ENCODE measurements around the gene ADRM1.

The ADRM1 gene

DNA sequence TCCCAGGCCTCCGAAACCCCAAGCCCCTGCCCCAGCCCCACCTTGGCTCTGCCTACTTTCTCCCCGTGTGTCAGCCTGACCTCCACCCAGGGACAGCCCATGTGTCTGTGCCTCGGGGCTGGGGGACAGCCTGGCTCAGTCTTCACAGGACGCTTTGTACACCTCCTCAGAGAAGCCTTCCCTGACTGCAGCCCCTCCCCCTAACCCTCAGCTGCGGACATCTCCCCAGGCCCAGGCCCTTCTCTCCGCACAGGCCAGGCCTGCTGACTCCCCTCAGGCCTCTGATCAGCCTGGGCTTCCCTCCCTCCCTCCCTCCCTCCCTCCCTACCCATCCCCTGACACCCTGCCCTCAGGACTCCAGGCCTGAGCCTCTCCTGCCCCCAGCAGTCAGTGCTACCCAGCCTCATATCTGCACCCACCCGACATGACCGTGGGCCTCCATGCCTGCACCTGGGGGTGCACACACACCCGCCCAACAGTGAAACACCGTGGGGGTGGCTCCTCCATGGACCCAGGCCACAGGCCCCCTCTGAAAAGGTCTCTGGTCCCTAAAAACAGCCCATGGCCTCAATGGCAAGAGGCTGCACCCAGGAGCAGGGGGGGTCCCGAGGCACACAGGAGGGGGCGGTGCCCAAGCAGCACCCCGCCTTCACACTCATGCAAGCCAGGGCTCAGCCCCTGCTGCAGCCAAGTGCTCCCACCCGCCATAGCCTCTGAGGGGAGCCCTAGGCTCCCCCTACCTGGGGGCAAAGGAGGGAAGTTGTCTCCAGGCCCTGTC is 51.4 kb downstream of the ADRM1 start:
- H3K79me2 ChIP-seq (ENCODE audit: low read length) = no peaks in the 10 kb centered on the region
- H4K20me1 ChIP-seq (ENCODE audit: insufficient read depth, low read length) = peaks cover 3% of the 10 kb centered on the region; the same call in 1 of the 2 replicates
- H3K9ac ChIP-seq (ENCODE audit: low read length) = no peak overlapping the region
- H3K9me3 ChIP-seq (ENCODE audit: insufficient read depth, low read length) = no peaks in the 10 kb centered on the region
- H3K36me3 ChIP-seq (replicated peaks; ENCODE audit: low read depth, low read length) = peaks cover 1% of the 10 kb centered on the region
- no peak overlapping the region for H3K4me2 ChIP-seq (ENCODE audit: low read length)
- no peaks in the 10 kb centered on the region for H3K4me1 ChIP-seq (ENCODE audit: low read length)
- no peak overlapping the region for H2AFZ ChIP-seq (ENCODE audit: low read depth, low read length)
- no peak overlapping the region for H3K27ac ChIP-seq (ENCODE audit: low read length)
- TF ChIP-seq EZH2phosphoT487 (IDR thresholded peaks at IDR 0.05; ENCODE audit: low read depth) = no peak
- TF ChIP-seq, protein P1, sequence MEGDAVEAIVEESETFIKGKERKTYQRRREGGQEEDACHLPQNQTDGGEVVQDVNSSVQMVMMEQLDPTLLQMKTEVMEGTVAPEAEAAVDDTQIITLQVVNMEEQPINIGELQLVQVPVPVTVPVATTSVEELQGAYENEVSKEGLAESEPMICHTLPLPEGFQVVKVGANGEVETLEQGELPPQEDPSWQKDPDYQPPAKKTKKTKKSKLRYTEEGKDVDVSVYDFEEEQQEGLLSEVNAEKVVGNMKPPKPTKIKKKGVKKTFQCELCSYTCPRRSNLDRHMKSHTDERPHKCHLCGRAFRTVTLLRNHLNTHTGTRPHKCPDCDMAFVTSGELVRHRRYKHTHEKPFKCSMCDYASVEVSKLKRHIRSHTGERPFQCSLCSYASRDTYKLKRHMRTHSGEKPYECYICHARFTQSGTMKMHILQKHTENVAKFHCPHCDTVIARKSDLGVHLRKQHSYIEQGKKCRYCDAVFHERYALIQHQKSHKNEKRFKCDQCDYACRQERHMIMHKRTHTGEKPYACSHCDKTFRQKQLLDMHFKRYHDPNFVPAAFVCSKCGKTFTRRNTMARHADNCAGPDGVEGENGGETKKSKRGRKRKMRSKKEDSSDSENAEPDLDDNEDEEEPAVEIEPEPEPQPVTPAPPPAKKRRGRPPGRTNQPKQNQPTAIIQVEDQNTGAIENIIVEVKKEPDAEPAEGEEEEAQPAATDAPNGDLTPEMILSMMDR (IDR thresholded peaks at IDR 0.05; ENCODE audit: low read depth, low read length) = no peak
- no peaks in the 10 kb centered on the region for H3K27me3 ChIP-seq (ENCODE audit: low read depth, low read length)
- H3K4me3 ChIP-seq (ENCODE audit: low read length) = no peak overlapping the region

DNA sequence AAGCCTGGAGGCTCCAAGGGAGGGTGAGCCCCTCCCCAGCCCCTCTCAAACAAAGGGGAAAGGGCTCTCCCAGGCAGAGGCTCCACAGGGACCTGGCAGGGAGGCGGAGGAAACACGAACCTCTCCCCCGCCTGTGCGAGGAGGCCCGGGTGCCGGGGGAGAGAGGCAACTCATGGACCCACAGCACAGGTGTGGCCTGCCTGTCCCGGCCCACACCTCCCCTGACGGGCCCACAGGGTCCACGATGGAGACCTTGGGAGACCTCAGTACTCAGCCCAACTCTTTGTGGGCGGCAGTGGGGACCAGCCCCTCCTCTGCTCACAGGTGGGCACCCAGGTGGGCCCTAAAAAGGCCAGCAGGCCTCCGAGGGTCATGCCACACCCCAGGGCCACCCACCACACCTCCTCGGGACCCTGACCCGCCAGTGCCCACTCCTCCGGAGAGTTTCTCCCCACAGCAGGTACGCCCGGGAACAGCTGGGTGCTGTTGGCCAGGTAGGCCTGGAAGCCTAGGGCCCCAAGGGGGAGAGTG is 52.1 kb downstream of the ADRM1 start:
- no peak overlapping the region for H3K4me3 ChIP-seq (ENCODE audit: low read length)
- H3K4me1 ChIP-seq (ENCODE audit: low read length) = no peaks in the 10 kb centered on the region
- no peak overlapping the region for H3K9ac ChIP-seq (ENCODE audit: low read length)
- no peaks in the 10 kb centered on the region for H3K27me3 ChIP-seq (ENCODE audit: low read depth, low read length)
- no peak overlapping the region for H3K4me2 ChIP-seq (ENCODE audit: low read length)
- no peaks in the 10 kb centered on the region for H3K9me3 ChIP-seq (ENCODE audit: insufficient read depth, low read length)
- no peak overlapping the region for H2AFZ ChIP-seq (ENCODE audit: low read depth, low read length)
- TF ChIP-seq EZH2phosphoT487 (IDR thresholded peaks at IDR 0.05; ENCODE audit: low read depth) = no peak
- TF ChIP-seq, protein P1 (IDR thresholded peaks at IDR 0.05; ENCODE audit: low read depth, low read length) = no peak
- H3K36me3 ChIP-seq (replicated peaks; ENCODE audit: low read depth, low read length) = no peaks in the 10 kb centered on the region
- no peak overlapping the region for H3K27ac ChIP-seq (ENCODE audit: low read length)
- H3K79me2 ChIP-seq (ENCODE audit: low read length) = no peaks in the 10 kb centered on the region
- H4K20me1 ChIP-seq (ENCODE audit: insufficient read depth, low read length) = peaks cover 3% of the 10 kb centered on the region; the same call in 1 of the 2 replicates

DNA sequence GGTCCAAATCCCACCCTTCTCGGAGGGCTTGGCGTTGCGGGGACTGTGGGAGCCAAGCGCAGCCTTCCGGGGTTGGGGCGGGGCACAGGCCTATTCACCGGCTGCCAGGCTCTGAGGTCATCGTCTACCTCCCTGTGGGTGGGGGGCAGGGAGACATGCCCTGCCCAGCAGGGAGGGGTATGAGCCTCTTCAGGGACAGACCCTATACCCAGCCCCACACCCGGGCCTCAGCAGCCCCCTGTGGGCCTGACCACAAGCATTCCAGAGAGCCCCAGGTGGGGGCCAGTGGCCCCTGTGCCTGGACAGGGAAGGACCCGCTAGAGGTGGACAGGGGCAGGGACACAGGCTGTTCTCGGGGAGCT is 52.7 kb downstream of the ADRM1 start:
- no peaks in the 10 kb centered on the region for H3K4me1 ChIP-seq (ENCODE audit: low read length)

More for the DNA sequence above, 52.7 kb downstream of the ADRM1 start:
- TF ChIP-seq, protein P1 (IDR thresholded peaks at IDR 0.05; ENCODE audit: low read depth, low read length) = no peak
- no peak for TF ChIP-seq EZH2phosphoT487 (IDR thresholded peaks at IDR 0.05; ENCODE audit: low read depth)
- H4K20me1 ChIP-seq (ENCODE audit: insufficient read depth, low read length) = peaks cover 3% of the 10 kb centered on the region; the same call in 1 of the 2 replicates
- H2AFZ ChIP-seq (ENCODE audit: low read depth, low read length) = no peak overlapping the region
- H3K27ac ChIP-seq (ENCODE audit: low read length) = no peak overlapping the region
- no peaks in the 10 kb centered on the region for H3K36me3 ChIP-seq (replicated peaks; ENCODE audit: low read depth, low read length)
- H3K9ac ChIP-seq (ENCODE audit: low read length) = no peak overlapping the region
- H3K4me2 ChIP-seq (ENCODE audit: low read length) = no peak overlapping the region
- no peak overlapping the region for H3K4me3 ChIP-seq (ENCODE audit: low read length)
- no peaks in the 10 kb centered on the region for H3K79me2 ChIP-seq (ENCODE audit: low read length)
- no peaks in the 10 kb centered on the region for H3K27me3 ChIP-seq (ENCODE audit: low read depth, low read length)
- H3K9me3 ChIP-seq (ENCODE audit: insufficient read depth, low read length) = no peaks in the 10 kb centered on the region

All from OCI-LY3 (cell line).